GM19099 (cell line): ENCODE measurements around the gene FOXJ1.

Experiments
- POLR2A ChIP-seq: IDR thresholded peaks from 3 replicates; pipeline ENCODE4 v1.6.1; 2011; ENCODE audit warnings: low read depth; ENCODE audit not compliant: insufficient read length; ENCODE audit errors: extremely low read depth

Gene FOXJ1

GRCh38 chr17:76094046-76094445, 47.0 kb downstream of the FOXJ1 start:
- TF ChIP-seq POLR2A, result no peak

DNA sequence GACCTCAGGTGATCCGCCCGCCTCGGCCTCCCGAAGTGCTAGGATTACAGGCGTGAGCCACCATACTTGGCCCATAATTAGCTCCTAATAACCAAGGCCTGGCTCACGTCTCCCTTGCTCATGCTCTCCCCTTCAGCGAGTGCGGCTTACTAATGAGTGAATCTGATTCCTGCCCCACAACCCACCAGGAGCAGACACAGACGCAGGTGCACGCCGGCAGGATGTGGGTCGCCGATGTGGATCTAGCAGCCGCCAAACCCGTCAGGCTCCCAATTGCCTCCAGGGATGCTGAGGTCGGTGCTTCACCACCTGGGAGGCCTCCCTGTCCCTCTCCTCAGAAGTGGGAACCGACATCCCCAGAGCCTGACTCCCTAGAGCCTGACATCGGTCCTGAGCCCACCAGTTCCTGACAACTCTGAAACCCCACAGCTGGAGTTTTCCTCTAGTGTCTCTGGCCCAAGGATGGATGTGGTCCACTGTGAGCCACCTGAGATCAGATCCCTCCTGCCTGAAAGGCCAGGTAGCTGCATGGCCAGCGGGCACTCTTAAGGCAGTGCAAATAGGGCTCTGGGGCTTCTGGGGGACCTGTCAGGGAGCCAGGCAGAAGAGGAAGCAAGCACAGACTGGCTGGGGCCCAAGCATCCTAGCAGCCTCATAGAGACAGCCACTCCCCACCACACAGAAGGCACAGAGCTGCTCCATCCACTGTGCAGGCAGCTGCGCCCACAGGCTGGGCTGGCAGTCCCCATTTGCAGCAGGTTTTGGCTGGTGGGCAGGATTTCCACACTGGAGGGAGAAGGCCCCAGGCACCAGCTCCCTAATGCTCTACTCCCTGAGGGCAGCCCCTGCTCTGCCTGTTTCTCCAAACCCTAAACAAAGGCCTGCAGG, 48.3 kb downstream of the FOXJ1 start:
- TF ChIP-seq POLR2A, result no peak

GRCh38 chr17:76091526-76092286, 49.3 kb downstream of the FOXJ1 start:
- no peak for TF ChIP-seq POLR2A

DNA sequence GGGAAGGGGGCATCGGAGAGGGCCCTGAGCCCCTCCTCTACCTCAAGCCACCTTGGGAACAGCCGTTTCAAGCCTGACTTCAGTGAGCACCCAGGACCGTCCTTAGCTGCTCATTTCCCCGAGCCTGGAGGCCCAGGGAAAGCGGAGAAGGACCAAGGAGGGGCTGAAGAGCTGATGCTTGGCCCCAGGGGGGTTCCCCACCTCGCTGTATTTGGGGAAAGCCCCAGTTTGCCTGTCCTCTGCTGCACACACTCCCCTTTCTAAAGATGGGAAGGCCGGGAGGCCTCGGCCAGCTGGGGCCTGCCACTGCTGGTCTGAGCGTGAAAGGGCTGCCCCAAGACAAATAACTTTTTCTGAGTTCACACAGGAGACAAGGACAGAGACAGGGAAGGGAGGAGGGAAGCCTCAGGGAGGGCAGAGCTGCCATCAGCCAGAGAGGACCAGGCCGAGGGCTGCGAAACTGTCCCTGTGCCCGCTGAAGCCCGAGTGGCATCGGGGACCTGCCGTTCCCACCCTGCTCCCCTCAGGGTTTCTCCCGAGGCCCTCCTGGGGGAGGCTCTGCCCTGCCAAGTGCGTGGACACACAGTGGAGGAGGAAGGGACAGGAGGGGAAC, 50.4 kb downstream of the FOXJ1 start:
- TF ChIP-seq POLR2A, result no peak

DNA sequence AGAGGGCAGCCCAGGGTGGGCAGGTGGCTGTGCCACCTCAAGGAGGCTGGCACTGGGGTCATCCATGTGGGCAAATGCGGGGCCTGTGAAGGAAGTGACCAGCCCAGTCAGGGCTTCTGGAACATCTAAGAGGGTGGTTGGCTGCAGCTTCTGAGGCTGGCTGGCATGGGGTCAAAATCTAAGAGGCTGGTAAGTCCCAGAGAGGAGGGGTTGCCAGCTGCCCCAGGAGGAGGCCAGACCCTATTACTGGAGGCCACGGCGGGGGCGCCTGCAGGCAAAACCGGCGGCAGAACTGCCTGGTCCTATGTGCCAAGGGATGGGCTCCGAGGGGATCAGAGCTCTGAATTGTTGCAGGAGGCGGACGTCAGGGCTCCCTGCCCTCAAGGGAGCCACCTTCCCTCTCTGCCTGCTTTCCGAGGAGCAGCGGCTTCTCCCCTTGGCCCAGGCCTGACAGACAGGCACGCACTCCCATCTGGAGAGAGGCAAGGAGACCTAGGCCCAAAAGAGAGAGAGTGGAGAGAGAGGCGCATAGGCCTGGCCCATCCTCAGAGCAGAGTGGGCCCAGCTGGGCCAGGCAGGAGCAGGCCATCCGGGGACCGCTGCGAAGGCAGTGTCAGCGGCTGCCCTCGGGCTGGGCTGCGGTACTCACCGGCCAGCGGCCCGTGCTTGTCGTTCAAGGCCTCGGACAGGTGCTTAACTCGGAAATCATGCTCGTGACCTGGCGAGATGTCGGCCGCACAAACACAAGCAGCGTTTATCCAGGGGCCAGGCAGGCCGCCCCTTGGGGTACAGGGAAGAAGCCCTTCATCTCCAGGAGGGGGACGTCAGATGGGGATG, 51.1 kb downstream of the FOXJ1 start:
- TF ChIP-seq POLR2A, result no peak

GRCh38 chr17:76088868-76089576, 52.0 kb downstream of the FOXJ1 start:
- no peak for TF ChIP-seq POLR2A

DNA sequence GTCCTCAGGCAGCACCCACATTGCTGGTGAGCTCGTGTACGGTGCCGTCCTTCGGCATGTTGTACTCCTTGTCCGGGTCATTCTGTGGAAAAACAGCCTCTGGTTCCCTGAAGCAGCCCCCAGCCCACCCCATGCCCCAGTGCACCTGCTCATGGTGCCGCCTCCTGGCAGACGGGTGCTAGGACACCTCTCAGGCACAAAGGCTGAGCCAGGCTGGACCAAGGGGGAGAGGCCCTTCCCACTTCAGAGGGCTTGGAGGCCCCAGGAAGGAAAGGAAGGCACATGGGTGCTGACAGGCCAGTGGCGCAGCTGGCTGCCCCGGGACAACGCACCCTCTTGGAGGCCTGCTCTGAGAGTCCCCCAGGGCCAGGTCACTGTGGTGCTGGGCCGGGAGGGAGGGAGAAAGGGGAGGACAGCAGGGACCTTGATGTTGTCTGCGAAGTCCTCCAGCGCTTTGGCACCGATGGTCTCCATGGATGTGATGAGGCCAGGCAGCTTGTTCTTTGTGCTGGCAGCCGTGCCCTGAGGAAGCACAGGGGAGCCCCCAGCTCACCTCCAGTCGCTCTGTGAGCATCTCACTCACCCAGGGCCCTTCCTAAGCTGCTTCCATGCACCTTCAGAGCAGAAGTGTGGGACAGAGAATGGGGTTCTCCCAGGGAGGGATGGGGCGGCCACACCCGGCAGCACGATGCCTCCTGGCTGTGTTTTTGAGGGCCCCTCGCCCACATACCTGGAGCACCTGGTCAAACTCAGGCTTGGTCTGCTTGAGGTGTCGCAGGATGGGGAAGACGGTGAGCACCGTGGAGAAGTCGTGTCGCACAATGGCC, 52.8 kb downstream of the FOXJ1 start:
- no peak for TF ChIP-seq POLR2A

GRCh38 chr17:76087531-76087930, 53.5 kb downstream of the FOXJ1 start:
- no peak for TF ChIP-seq POLR2A

- TF ChIP-seq POLR2A, result no peak
These were observed 54.7 kb downstream of the FOXJ1 start for GRCh38 chr17:76086384-76086783.
